GM19324 (cell line): ENCODE data around the gene CFAP61.

Source experiments
- ATAC-seq: cut with Tn5 transposase; IDR thresholded peaks from one replicate; pipeline ENCODE4 v1.9.1; 2021; ENCODE audit warnings: mild to moderate bottlenecking, moderate library complexity; ENCODE audit not compliant: unreplicated experiment, low FRiP score

Gene CFAP61

GRCh38 chr20:20373091-20373571, 320.8 kb downstream of the CFAP61 start:
- ATAC-seq, result no peak

GRCh38 chr20:20375862-20376261, 323.5 kb downstream of the CFAP61 start:
- ATAC-seq, result no peak

GRCh38 chr20:20386192-20386591, 333.9 kb downstream of the CFAP61 start:
- ATAC-seq, result no peak

GRCh38 chr20:20390393-20390792, 338.1 kb downstream of the CFAP61 start:
- ATAC-seq, result no peak

GRCh38 chr20:20391115-20391514, 338.8 kb downstream of the CFAP61 start:
- no peak for ATAC-seq

- no peak for ATAC-seq
These were observed 339.4 kb downstream of the CFAP61 start for GRCh38 chr20:20391766-20392165.

- no peak for ATAC-seq
These were observed 341.1 kb downstream of the CFAP61 start for GRCh38 chr20:20393207-20394120.

- no peak for ATAC-seq
These were observed 342.8 kb downstream of the CFAP61 start for GRCh38 chr20:20395087-20395486.

GRCh38 chr20:20395903-20396568, 343.7 kb downstream of the CFAP61 start:
- ATAC-seq, result no peak

GRCh38 chr20:20396794-20397193, 344.5 kb downstream of the CFAP61 start:
- ATAC-seq, result no peak

- ATAC-seq, result no peak
These were observed 345.8 kb downstream of the CFAP61 start for GRCh38 chr20:20398123-20398522.

GRCh38 chr20:20399531-20400500, 347.5 kb downstream of the CFAP61 start:
- ATAC-seq, result no peak

- ATAC-seq, result no peak
These were observed 349.7 kb downstream of the CFAP61 start for GRCh38 chr20:20401991-20402390.

- no peak for ATAC-seq
These were observed 352.3 kb downstream of the CFAP61 start for GRCh38 chr20:20404633-20405032.

- no peak for ATAC-seq
These were observed 353.3 kb downstream of the CFAP61 start for GRCh38 chr20:20405623-20406022.

GRCh38 chr20:20406306-20406705, 354.0 kb downstream of the CFAP61 start:
- no peak for ATAC-seq

- ATAC-seq, result no peak
These were observed 355.8 kb downstream of the CFAP61 start for GRCh38 chr20:20407891-20408805.

- no peak for ATAC-seq
These were observed 357.0 kb downstream of the CFAP61 start for GRCh38 chr20:20409331-20409730.
